Measurements from ENCODE around the gene YOD1.

The YOD1 gene

DNA sequence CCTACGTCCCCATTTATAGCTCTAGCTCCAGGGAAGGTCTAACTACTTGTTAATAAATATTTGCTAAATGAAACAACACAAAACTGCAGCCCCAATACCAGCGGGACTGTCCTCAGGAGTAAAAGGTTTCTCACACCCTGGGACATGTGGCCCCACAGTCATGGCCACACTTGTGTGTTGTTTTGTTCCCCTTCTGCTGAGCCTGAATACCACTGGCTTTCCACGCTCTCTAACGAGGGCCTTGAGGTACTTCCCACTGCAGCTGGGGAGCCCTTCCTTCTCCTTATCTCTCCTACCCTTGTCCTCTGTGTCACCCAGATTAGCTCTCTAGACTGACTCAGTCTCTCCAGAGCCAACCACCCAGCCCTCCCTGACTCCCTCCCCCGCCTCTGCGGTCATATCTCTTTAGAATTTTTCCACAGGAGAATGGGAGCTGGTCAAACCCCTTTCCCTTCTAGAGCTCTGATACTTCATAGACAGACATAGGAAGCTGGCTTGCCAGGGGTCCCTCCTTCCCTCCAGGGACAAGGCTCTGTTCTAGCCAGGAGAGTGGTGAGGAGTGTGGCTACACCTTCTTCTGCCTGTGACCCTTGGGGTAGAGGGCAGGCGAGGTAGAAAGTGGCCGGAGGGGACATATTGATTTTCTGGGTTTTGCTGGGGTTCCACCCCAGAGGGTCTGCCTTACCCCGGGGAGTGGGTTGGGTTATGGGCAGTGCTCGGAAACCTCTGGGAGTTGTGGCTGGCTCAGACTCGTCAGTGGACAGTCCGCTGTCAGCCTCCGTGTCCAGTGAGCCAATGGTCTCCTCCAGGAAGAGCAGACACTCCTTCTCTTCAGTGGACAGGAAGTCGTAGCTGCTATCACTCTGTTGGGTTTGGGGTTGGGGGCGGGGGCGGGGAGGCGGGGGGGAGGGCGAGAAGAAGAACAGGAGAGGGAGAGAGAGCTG lies 26.5 kb downstream of the YOD1 start:
- DNase-seq, result no peak

DNA sequence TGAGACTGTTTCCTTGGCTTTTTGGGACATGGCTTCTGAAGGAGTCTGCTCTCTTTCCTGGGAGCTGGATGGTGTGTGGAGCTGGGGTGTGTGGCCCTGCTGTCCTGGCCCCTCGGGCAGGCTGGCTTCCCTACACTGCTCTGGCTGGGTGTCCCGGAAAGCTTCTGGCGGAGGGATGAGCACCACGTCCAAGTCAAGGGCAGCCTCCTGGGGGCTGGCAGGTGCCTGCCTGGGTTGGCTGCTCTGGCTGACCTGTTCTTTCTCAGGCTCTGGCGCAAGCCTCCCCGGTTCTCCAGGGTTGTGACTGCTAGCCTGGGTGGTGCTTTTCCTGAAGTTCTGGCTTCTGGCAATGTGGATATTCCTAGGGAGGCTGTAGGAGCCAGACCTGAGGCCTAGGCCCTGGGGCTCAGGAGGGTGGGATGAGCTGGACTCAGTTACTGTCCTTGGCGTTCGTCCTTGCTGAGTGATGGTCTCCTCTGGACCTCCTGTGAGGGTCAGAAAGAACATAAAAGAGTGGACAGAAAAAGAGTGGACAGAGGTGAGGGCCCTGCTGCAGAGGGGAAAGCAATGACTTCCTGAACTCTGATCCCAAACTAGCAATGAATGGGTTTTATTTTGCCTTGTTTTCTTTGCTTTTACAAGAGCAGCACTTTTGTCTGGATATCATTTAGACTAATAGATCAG lies 27.9 kb downstream of the YOD1 start:
- DNase-seq, result no peak

DNA sequence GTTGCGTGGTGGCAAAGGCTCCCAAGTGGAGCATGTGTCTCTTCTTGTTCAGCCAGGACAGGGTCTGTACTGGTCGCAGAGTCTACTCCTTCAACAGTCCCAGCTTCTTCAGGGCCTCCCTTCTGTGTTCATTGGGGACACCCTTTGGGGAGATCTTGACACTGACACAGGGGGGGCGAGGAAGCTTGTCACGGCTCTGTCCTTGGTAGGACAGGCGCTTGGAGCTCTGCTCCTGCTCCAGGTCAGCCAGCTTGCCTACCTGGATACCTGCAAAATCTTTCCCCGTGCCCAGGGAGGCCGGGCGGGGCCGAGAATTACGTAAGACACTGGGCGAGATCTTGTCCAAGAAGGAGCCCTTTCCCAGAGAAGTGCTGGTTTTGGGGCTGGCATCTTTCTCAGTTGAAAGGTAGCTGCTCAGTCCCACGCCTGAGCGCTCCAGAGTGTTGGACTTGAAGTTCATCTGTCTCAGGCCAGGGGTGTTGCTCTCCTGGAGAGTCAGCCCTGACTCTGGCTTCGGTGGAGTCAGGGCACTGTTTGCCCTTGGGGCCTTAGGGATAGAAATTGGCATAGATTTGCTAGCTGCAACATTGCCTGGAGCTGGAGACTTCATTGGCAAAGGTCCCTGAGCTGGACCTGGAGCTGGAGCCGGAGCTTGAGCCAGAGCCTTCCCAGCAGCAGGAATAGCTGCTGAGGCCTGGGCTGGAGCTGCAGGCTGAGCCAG lies 29.0 kb downstream of the YOD1 start:
- no peak for DNase-seq

DNA sequence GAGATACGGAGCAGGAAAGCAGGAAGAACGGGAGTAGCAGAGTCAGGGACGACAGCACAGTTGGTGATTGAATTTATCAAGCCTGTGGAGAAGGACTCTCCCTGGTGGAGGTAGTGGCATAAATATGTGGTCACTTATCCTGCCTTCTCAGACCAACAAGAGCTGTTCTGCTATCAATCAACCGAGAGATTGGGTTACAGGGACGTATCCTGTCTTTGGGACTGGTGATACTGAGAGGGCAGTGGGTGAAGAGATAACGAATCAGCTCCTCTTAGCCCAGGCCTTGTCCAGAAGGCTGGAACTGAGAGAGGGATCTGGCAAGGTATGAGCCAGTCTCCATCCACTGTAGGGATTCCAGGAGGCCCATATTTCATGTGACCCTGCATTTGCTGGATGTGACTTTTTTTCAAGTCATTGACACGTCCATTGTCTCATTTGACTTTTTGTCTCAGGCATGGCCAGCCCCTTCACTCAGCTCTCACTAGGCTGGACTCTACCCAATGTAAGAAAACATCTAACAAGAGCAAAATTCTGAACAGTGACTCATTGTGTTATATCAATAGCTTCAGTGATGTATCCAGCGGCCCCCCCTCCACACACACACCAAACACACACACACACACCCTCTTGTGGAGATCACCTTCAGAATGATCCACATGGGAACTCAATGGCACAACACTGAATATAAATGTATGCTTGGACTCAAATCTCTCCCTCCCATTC lies 29.7 kb downstream of the YOD1 start:
- no peak for DNase-seq

DNA sequence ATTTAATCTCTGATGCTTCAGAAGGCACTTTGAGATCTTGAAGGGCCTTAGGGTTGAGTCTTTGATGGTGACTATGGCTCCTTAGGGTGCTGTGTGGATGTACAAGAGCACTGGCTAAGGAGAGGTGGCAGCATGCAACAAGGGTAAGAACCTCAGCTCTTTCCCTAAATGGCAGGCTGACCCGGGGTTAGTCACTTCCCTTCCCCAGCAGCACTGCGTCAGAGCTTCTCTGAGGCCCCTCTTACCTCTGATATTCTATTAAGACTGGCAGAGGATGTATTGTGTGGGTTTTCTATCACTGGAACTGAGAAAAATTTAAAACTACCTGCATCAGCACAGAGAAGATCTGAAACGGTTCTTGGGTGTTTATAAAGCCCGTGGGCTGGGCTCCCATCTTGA lies 30.3 kb downstream of the YOD1 start:
- DNase-seq, result no peak

DNA sequence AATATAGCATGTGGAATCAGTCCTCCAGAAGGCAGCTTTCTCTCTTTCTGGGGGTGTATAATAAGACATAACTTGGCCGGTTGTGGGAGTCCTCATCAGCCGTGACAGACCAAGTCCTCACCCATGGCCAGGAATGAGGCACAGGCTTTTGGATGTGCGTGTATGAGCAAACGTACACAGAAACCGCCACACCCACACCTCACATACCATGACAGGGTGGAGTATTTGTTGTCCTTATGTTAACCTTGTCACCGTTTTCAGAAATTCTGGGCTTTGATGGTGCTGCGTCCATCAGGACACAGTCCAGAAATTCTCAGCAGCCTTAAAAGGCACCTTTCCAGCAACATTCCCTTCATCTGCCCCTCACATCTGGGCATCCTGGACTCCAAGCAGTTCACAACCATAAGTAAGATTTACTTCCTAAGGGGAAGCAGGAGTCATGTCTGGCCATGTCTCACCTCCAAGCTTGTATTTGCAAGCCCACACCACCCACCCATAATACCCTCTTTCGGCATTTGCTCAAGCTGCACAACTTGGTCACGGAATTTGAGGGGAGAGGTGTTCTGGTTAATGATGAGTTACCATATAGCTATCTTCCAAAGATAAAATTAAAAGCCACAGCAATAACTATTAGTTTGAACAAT lies 30.8 kb downstream of the YOD1 start:
- no peak for DNase-seq

DNA sequence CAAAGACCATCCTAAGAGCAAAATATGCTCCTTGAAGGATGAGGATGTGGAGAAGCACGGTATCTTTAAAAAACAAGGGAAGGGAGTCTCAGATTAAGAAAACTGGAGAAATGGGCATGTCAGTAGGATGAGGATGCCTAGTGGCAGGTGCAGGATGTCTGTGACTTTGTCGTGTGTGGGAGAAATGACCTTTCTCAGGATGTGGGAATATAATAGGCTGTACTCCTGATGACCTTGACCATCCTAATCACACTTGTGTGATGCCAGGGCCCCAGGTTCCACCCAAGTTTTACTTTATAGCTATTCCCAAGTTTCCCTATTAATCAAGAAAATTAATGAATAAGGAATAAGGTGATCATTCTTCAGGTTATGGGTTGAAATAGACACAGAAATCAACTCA lies 31.3 kb downstream of the YOD1 start:
- DNase-seq, result no peak

DNA sequence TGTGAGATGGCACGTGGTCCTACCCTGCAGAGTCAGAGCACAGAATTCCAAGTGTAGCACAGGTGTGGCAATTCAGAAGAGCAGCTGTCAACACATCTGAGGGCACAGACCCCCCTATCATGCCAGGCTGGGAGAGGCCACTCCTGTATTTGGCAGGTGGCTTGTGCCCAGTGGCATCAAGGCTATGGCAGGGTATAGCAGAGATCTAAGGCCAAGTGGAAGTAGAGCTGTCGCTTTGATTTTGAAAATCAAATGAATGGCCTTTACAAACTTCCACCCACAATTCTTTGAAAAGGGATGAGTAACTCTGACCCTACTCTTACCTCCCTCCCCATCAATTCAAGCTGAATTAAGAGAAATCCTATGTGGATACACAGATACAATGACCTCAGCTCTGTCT lies 31.8 kb downstream of the YOD1 start:
- no peak for DNase-seq

DNA sequence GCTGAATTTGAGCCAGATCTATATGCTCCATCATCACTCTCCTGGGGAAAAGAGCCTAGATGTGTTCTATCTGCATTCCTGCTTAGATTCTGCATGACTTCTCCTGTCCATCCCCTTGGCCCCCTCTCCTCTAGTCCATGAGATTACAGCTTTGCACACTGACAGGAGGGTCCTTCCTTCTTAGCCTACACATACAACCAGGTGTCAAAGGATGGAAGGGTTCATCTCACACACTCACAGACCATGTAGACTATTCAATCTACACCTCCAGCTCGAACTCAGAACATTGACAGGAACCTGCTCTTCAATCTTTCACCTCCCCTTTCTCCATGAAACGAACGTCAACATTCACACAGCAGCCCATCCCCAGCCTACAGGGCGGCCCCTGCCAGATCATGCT lies 32.3 kb downstream of the YOD1 start:
- no peak for DNase-seq

DNA sequence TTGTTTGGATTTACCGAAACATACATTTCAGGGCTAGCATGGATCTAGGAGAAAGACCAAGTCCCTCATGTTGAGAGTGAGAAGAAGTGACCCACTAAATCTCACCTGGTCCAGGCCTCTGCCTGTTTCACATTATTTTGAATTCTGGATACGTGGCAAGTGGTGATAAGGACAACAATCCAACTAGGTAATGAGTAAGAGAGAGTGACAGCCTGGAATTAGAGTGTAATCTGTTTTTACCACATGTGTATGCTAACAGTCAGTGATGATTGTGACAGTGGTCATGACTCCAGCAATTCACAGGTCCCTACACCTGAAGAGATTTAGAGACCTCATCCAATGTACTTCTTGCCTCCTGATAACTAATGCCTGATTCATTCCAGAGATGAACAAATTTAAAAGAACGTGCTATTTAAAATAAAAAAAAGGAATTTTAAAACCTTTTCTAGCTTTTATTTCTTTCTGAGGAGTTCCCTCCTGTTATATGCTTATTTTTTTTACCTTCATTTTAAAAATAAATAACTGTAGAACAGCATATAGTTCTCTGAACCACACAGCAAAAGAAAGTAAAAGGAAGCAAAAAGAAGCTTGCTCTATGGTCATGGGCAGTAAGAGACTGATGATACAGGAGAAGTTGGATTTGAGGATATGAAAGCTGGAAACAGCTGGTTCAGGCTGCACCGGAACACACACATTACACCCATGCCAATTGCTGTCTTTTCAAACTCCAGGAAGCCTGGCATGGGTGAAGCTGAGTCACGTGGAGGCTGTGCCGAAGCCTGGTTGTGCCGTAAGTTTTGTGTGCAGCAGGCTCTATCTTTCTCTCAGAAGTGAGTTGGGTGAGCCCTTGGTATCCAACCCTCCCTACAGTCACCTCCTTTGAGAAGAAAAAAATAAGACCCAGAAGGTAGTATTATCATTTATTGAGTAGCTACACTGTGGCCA lies 33.1 kb downstream of the YOD1 start:
- DNase-seq, result no peak

DNA sequence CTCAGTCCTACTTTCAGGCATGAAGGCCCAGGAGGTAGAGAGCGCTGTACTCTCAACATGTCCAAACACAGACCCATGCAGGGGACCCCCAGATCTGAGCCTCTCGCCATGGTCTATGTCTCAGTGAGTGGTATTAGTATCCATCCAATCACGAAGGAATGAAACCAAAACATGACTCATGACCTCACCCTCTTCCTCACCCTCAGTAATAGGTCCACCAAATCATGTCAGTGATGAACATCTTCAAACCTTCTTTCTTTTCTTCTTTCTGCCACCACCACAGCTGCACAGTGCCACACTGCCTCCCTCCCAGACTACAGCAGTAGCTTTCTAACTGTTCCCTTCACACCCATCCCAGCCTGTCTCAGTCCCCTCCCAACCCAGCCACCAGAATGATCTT lies 35.2 kb downstream of the YOD1 start:
- DNase-seq, result no peak

DNA sequence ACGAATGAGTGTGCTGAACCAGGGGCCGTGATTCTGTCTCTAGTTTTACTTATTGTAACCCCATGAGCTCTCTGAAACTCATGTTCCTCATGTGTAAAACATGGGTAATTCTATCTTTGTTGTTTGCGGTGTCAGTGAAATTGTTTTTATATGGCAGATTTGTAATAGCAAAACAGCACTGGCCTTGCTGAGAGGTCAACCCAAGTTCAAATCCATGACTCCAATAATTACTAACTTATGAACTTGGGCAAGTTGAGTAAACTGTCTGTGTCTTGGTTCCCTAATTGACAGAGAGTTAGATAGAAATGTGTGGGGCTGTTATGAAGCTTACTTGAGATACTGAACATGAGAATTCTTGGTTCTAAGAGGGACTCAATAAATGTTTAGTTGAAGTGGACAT lies 36.3 kb downstream of the YOD1 start:
- DNase-seq, result no peak

DNA sequence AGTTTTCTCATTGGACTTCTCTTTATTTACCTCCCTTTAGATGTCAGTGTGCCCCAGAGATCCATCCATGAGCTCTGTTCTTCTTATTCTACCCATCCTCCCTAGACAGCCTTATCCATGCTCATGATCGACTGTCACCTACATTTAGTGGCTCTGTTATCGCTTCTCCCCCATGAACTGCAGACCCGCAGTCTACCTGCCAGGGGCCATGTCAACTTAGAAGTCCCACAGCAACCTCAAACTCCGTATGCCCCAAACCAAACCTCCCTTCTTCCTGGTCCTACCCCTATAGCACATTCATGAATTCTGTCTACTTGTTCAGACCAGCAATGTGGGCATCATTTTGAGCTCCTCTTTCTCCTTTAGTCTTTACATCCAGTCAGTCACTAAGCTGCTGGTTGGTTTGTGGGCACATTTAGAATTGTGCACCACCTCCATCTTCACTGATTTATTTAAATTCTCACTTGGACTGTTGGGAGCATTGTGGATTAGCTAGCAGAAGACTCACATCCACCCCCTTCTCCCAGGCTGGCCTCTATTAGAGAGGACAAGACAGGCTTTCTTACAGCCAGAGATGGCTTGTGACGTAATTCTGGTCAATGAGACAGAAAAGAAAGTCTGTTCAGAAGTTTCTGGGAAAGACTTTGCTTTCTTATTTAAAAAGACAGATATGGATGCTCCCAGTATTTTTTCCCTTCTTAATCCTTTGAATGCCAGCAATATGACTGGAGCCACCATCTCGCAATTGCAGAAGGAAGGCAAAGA lies 37.5 kb downstream of the YOD1 start:
- no peak for DNase-seq

DNA sequence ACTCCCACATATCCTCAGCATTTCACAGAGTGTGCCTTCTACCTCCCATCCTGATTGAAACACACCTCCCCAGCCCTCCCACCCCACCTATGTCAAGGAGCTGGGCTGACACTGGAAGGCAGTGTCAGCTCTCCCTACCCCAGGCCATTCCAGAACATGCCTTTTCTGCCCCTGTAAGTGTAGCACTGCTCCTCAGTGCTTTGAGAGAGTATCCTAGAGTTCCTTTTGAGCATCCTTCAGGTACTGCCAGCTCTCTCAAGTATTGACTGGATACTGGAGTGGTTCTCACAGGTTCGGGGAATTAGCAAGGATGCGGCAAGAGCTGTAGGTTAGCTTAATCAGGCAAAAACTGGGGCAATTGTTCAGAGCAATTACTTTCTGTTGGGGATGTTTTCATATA lies 40.3 kb downstream of the YOD1 start:
- DNase-seq, result no peak

DNA sequence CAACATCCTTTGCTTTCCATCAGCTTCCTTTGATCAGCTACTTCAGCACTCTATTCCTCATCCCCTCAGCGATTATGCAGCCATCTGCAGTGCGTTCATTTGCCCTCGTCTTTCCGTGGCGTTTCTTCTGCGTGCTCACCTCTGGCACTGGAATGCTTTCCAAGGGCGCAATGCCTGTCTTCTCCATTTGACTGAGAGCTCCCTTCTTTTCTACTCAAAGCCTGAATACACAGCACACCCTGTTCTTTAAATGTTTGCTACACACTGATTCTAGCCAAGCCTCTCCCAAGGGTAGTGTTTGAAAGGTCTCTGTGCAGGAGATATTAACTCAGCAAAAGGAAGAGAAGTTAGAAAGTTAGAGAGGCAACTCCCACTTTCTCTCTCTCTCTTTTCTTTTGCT lies 41.1 kb downstream of the YOD1 start:
- DNase-seq, result no peak

DNA sequence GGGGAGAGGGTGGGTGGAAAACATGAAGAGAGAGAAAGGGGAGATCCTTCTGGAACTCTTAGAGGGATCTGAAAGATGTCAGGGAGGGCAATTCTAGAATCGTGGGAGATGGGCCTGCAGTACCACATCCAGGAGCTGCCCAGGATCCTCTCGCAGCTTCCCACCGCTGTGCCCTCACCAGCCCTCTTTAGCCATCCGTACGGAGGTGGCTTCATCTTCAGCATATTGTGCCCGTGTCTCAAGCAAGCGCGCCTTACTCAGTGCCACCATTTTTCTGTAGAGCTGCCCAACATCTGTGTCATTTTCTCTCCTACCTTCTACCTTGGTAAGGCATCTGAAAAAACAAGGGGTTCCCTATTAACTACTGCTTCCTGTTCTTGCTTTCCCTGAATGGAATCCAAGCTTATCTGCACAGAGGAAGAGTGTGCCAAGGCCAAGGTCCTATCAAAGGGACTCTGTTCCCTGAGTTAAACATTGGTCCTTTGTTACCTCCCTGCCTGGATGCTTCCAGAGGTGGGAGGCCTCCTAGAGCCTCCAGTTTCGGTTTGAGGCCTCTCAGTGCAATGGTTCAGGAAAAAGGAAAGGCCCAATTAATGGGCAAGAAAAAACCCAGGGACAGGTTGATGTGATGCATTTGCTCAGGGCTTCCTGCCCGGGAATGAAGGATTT lies 41.7 kb downstream of the YOD1 start:
- no peak for DNase-seq

DNA sequence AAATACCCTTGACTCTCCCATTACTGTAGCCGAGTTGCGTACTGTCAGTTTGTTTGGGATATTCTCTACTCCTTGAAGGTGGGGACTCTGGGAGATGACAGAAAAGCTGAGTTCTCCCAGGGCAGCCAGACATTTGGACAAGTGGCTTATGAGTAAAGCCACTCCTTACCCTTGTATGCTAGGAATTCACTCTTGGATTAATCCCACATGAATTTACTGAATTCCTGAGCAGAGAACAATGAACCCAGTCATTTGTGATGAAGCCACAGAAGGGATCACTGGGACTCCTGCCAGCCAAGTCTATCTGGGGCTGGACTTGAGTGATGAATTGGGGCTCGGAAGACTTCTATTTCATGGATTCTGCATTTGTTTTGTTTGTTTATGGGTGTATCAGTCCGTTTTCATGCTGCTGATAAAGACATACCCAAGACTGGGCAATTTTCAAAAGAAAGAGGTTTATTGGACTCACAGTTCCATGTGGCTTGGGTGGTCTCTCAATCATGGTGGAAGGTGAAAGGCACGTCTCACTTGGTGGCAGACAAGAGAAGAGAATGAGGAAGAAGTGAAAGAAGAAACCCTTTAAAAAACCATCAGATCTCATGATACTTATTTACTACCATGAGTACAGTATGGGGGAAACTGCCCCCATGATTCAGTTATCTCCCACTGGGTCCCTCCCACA lies 43.5 kb downstream of the YOD1 start:
- no peak for DNase-seq

DNA sequence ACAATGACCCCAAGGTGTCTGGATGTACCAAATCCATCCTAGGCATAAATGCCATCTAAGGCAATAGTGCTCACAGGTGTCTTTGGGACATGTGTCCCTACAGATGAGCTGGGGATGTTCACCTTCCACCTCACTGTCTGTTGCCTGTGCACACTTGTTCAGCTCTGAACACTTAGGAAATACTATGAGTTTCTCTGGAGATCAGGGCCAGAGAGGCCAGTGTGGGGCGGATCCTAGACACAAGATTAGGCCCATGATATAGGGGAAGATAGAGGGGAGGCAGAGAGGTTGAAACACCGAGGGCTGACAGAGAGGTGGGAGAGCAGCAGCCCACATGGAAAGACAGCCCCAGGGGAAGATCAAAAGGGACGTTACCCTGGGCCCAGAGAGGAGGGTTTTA lies 44.1 kb downstream of the YOD1 start:
- DNase-seq, result no peak

DNA sequence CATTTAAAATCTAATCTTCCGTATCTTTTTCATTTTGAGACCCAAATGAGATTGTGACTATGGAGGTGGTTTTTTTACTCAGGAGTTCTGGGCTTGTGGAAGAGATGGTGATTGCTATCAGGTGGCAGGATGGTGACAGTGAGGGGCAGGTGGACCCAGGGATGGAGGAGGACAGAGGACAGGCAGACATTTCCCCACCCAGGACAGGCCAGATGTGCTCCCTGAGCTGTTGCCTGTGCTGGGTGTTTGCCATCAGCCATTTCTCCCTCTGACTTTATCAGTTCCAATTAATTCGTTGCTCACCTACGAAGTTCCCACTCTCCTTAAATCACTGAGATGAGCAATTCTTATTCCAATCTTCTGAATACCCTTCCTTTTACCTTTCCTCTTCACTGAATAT lies 44.9 kb downstream of the YOD1 start:
- no peak for DNase-seq

Data from NCI-H1105 treated with DMSO at 0.1 percent for 48 hours (cell line).